PC-9 (cell line): Measurements from ENCODE around the gene ZNF576.

Experiments used
- EZH2 ChIP-seq: fragments of 200-600 bp; sonication (generic); IDR thresholded peaks from 2 replicates; pipeline ENCODE4 v1.8.0; 2017; ENCODE audit warnings: antibody characterized with exemption, low read depth
- TF ChIP-seq, protein P1 (sequence below): fragments of 200-600 bp; sonication (generic); conservative IDR thresholded peaks from 2 replicates; pipeline ENCODE4 v1.6.1; 2017; ENCODE audit warnings: mixed run types, antibody characterized with exemption, mild to moderate bottlenecking, moderate library complexity

DNA sequence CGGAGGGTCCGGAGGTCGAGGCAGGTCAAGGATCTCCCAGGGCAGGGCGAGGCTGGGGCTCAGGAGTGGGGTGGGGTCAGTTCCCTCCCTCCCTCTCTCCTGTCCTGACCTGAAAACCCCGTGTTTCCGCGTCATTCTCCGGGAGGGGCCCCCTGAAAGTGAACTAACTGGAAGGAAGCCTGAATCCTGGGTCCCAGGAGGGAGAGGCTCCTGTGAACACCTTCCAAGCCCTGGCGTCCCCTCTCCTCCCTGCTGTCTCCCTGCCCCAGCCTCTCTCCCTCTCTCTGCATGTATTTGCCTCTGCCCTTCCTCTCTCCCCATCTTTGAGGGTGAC lies 44.0 kb downstream of the ZNF576 start:
- TF ChIP-seq, protein P1, sequence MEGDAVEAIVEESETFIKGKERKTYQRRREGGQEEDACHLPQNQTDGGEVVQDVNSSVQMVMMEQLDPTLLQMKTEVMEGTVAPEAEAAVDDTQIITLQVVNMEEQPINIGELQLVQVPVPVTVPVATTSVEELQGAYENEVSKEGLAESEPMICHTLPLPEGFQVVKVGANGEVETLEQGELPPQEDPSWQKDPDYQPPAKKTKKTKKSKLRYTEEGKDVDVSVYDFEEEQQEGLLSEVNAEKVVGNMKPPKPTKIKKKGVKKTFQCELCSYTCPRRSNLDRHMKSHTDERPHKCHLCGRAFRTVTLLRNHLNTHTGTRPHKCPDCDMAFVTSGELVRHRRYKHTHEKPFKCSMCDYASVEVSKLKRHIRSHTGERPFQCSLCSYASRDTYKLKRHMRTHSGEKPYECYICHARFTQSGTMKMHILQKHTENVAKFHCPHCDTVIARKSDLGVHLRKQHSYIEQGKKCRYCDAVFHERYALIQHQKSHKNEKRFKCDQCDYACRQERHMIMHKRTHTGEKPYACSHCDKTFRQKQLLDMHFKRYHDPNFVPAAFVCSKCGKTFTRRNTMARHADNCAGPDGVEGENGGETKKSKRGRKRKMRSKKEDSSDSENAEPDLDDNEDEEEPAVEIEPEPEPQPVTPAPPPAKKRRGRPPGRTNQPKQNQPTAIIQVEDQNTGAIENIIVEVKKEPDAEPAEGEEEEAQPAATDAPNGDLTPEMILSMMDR: no peak
- no peak for TF ChIP-seq EZH2
